GM15510 (cell line): Measurements from ENCODE around the gene PLXNA4.

Source experiments
- POLR2A ChIP-seq: IDR thresholded peaks from 3 replicates; pipeline ENCODE4 v1.6.1; 2011; ENCODE audit warnings: borderline replicate concordance; ENCODE audit not compliant: insufficient read length; ENCODE audit errors: extremely low read depth

PLXNA4 gene

DNA sequence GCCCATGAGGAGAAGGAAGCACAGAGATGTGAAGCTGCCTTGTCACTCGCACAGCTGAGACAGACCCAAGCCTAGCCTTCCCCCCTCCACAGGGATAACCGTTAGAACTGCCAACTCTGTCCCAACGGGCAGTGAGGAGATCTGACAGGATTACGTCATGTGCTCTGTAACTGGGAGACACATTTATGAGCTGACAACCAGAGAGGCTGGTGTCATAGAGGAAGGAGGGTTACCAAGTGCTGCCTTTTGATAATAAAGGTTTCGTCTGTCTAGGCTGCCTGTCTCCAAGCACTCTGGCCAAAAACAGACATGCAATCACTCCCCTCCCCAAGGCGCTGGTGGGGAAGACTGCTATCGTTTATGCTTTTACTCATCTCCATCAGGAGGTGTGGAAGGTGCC is 165.9 kb downstream of the PLXNA4 start:
- no peak for TF ChIP-seq POLR2A

DNA sequence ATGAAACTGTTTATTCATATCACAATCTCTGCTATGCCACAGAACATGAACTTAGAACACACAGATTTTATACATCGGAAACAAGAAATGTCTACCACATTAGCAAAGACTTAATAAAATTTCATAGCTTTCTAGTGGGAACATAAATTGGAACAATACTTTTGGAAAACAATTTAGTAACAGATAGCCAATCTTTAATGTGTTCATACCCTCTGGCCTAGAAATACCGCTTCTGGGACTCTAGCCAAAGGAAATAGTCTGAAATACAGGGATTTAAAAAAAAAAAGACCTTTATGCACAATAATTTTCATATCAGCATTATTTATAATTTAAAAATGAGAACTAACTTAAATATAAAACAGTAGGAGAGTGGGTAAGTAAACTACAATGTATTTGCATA is 168.5 kb downstream of the PLXNA4 start:
- TF ChIP-seq POLR2A: no peak

DNA sequence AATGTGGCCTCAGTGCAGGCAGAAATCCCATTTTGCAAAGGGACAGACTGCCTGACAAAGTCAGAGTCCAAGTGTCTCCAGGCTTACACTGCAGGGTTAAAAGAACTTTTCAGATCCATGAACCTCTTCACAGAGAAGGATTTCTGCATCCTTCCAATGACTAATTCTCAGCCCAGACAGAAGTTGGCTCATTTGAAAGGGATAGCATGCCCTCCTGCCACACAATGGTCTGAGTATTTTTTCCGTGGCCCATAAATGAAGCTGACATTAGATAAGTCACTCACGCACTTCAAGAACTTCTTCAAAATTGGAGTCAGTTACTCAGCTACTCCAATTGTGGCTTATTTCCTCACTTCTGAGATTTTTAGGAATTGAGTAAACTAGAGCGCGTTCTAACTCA is 170.2 kb downstream of the PLXNA4 start:
- no peak for TF ChIP-seq POLR2A

DNA sequence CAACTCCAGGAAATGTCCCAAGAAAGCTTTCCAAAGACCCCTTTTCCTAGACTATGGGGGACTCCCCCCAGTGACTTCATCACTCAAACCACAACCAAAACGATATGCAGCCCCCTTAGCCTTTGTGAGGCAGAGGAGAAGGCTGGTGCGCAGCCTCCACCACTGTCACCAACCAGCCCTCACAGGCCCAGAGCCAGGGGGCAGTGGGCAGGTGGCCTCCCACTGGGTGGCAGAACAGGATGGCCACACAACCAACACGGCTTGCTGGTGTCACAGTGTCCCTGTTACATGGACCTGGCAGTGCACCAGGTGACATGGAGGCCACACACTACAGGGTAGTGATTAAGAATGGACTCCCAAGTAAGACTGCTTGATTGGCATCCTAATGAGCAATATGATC is 172.0 kb downstream of the PLXNA4 start:
- TF ChIP-seq POLR2A: no peak

DNA sequence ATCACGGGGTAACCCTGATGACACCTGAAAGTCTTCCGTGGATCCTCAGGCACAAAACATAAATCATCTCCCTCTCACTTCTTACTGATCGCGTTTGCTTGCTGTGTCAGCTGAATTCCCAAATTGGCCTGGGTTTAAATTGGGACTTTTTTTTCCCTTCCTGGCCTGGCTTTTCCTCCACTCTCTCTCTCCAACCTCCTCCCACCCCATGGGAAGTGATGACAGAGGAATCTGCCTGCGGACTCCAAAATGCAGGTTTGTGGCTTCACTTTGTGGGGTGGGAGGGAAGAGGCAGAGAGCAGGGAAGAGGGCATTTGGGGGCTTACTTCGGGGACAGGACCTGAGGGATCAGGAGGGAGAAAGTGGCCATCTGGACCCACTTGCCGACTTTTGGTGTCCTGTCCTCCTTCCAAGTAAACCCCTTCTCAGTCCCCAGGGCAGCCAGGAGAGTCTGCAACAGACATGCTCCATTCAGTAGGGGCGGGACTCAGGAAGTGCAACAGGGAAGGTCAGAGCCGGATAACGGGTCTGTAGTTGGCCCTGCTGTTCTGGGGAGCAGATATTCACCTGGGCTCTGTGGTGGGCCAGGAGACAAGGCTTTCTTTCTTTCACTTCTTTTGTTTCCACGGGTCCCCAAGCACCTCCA is 172.7 kb downstream of the PLXNA4 start:
- no peak for TF ChIP-seq POLR2A

DNA sequence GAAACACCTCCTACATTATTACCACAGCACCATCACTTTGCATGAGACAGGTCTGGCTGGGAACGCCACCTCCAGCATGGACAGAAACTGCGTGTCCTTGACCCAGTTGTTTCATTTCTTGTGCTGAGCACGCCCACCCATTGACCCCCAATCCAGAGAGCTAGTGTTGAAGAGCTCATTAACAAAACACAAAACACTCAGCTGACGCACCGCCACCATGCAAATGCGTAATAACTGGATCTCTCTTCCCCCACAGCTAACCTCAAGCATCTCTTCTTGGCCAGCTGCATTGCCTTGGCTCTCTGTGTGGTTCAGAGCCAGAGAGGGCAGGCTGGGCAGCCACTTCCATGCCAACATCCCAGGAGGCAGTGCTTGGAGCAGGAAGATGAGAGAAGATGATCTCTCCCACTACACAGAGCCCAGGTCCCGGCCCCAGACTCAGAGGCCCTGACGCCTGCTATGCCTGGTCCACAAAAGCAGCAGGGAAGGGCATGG is 173.5 kb downstream of the PLXNA4 start:
- TF ChIP-seq POLR2A: no peak

DNA sequence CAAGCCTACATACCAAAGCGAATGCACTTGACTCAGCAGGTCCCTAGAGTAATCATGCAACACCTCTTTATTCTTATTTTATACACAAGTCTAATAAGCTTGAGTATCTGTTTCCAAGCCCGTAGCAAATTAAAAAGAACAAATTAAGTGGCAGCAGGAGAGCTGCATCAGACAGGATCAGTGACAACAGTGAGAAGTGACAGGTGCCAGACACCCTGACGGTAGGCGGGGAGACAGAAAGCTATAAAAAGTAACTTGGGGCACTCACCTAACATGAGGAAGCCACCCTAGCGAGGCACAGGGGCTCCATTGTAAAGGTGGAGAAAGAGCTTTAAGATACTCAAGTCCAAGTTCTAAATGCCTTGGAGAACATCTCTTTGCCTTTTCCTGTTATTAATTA is 174.2 kb downstream of the PLXNA4 start:
- TF ChIP-seq POLR2A: no peak

DNA sequence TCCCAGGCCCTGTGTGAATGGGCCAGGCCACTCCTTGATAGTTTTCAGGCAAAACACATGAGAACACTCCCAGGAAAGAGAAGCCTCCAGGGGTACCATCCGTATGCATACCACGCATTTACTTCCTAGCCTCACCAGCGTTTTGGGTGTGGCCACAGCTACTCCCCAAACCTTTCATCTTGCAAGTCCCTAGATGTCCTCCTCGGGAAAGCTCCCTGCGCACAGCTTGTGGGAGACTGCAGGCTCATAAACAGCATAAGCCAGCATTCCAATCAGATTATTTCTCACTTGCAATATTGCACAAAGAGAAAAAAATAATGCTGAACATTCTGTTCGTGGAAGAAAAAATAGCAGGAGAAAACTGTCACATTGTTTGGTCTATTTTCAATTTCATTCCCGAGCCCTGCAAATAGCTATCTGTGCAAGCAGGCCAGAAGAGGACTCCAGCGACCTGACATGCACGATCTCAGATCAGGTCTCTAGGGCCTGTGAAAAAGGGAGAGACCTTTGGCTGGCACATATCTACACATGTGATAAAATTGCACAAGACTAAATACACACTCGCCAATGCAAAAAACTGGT is 175.6 kb downstream of the PLXNA4 start:
- no peak for TF ChIP-seq POLR2A

DNA sequence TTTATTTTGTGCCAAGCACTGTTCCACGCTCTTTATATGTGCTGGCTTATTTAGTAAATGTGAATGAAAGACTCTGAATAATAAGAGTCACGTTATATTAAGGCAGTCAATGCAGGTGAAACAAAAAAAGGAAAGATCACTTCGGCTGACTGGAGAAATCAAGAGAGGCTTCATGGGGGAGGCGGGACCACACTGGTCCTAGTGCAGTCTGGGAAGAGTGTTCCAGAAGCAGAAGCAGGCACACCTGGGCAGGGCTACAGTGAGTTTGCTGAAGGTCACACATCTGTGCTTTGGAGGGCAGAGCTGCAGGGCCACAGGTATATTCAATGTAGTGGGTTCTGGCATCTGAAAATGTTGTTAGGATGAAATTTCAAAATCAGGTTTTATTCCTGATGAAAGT is 176.9 kb downstream of the PLXNA4 start:
- TF ChIP-seq POLR2A: no peak

DNA sequence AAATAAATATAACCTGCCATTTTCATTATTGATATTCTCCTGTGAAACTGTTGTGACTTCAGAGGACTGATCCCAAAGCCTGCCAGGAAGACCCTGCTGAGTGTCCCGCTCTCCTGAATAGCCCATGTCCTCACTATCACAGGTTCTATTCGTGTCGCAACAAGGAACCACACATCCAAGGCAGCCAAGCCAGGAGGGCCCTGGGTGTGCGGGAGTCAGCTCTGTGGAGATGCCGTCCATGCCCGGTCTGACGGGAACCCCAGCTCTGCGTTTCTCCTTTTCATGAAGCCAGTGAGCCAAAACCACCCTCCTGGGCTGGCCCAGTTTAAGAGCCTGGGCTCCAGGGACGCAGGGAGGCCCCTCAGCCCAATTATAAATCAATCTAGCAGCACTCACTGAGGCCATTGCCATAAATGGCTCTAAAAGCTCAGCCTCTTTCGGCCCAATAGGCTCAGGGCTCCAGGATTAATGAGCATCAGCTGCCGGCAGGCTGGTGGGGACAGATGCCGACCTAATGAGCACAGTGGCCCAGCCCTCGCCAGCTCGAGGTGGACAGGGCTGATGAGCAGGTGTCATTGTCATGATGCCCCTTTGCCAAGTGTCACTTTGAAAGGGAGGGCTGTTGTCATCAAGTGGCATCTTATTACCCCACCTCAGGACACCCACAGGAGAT is 177.9 kb downstream of the PLXNA4 start:
- TF ChIP-seq POLR2A: no peak

DNA sequence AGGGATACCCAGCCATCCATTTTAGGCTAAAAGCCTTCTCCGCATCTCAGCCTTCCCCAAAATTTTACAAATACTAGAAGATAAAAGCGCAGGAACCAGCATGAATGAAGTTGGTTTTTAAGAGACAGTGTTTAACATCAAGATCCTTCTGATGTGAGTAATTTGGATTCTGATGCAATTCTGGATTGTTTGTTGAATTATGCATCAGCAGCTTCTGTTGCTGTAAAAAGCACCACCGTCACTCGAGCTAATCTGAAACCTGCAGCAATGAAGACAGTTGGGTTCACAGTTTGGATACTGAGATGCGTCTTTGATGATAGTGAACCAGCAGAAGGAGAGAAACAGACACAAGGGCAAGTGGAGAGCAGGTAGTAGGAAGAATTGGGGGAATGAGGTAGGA is 179.2 kb downstream of the PLXNA4 start:
- no peak for TF ChIP-seq POLR2A

DNA sequence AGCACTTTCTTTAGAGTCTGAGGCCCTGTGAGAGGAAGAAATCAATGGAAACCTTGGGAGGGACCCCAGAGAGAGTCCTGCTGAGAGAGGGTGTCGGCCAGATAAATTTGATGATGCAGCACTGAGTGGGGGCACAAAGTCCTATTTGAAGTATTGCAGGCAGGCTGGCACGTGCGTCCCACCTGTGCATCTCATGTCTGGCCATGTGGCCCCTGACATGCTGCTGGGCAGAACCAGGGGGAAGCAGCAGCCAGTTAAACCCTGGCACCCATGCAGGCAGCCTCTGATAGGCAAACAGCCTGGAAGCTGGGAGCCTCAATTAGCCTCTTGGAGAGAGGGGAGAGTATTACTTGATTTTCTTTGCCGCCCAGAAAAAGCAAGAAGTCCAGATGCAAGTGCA is 180.9 kb downstream of the PLXNA4 start:
- TF ChIP-seq POLR2A: no peak

DNA sequence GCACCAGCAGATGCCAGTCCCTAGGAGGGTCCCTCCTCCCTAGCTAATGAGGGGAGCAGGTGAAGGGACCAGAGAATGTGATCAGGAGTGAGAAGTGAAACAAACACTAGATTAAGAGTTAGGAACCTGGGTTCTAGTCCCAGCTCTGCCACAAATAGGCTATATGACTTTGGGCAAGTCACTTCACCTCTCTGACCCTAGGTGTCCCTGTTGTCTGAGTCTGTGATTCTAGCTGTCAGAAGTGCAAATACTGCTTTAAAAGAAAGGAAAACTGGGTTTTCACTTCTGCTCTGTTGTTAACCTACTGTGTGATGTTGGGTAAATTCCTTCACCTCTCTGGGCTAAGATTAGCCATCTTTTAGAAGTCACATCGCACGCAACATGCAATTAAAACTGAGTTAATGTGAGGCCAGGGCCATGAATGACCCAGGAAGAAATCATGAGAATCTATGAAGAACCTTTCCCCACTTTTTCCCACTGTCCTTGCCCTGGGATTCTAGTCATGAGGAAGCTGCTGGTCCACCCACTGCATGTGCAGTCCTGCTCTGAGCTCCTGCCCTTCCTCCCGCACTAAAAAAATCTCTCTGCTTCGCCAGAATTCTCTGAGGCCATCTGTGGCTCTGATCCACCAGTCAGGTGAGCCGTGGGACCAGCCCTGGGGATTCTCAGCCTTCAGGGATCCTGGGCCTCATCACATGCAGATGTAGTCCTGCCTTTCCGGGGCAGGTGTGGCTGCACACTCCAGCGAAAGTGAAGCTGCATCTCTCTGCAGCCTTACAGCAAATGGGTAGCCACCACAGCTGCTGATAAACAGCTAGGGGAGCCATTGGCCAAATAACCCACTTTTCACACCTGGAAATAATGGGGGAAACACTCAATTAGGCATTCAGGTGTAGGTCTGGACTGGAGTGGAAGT is 181.7 kb downstream of the PLXNA4 start:
- no peak for TF ChIP-seq POLR2A

DNA sequence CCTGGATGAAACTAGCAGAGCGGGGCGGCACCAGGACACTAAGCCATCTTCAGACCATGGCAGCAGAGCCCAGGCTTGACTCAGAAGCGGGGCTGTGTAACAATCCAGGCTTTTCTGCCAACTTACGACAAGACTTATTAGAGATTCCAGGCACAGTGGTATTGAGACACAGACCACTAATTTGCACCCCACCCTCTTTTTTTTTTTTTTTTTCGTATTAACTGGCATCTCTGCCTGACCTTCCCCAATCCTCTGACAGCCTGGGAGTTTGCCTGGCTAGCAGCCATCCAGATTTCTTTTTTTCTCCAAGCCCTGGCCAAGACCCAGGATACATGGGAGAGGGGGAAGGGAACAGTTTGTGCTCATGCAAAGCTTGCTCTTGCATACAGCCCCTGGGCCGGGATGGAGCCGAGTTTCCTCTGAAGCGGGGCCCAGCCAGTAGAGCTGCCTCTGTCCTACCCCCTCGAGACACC is 182.4 kb downstream of the PLXNA4 start:
- no peak for TF ChIP-seq POLR2A

DNA sequence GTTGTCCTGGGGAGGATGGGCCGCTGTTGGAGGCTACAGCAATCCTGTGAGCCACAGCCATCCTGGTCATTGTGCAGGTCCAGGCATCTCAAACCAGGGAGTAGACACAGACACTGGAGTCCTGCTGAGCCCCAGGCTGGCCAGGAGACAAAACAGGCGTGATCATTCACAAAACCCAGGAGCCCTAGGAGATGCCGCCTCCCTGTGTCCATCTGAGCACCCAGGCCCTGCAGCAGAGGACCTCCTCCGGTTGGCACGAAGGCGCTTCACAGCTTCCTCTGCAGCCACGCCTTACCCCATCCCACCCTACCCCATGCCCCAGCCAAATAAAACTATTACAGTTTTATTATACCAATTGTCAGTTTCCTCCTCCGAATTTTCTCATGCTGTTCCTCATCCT is 183.6 kb downstream of the PLXNA4 start:
- no peak for TF ChIP-seq POLR2A
